Motor neuron (in vitro differentiated cells): ENCODE data around the gene TLE3. TPM values are rescaled to one million over a fixed set of nuclear protein-coding genes. Genes with fewer than 3 reads are reported as not detected.
A peak's percentile ranks its signal among the peaks of the same experiment; 100 is the strongest.
"Not testable (repeated sequence)": the region's sequence is repeated elsewhere in the genome, so short reads cannot be mapped to it uniquely, and the experiment has no call there.

ENCODE experiments used
- ATAC-seq, 8 experiments: fragments of 200-7000 bp; cut with Tn5 transposase; replicated peaks in 6 of 8; 2 replicates each; pipeline ENCODE4 v1.8.0; 2021; ENCODE audit warnings: mild to moderate bottlenecking in 8 of 8, moderate library complexity in 8 of 8
- H3K27ac ChIP-seq, 2 donors: fragments of 250-450 bp; sonication (Bioruptor Pico); 2 replicates each; pipeline ENCODE4 v1.9.0; 2021; ENCODE audit warnings: antibody characterized with exemption in 2 of 2, mild to moderate bottlenecking in 2 of 2, moderate library complexity in 1 of 2
- H3K4me1 ChIP-seq, 2 donors: fragments of 250-450 bp; sonication (Bioruptor Pico); replicated peaks in 1 of 2; 2 replicates each; pipeline ENCODE4 v1.6.1; 2021; ENCODE audit warnings: antibody characterized with exemption in 2 of 2, mild to moderate bottlenecking in 2 of 2, moderate library complexity in 1 of 2
- H3K4me3 ChIP-seq, 5 donors: fragments of 250-450 bp; sonication (Bioruptor Pico); 2 replicates each; pipeline ENCODE4 v1.9.0; 2021; ENCODE audit warnings: antibody characterized with exemption in 5 of 5, mild to moderate bottlenecking in 5 of 5, moderate library complexity in 4 of 5
- WGBS, 10 experiments: fragments of 450-650 bp; shearing (Covaris generic); methylation state at CpG; one replicate each; pipeline ENCODE4 v1.0.0; 2022; 5-methylcytosine and 5-hydroxymethylcytosine counted together
- in situ Hi-C, 9 experiments: fragments of 400-800 bp; cut with MboI; loops; one replicate each; pipeline ENCODE4 v1.15.0; 2021; ENCODE audit warnings: low sequenced_read_pairs in 9 of 9, low pct_unique_long_range_greater_than_20kb in 2 of 9; ENCODE audit not compliant: unreplicated experiment in 9 of 9
- total RNA-seq, 8 experiments: library from RNA; unstranded; fragments of 300-600 nt; gene quantifications; 2 replicates each; pipeline versions ENCODE4 v1.2.3 to v1.2.4, GENCODE V29; 2022

TLE3 gene
- total RNA-seq, 8 experiments from 2014 or later, result 28.2 to 103 (median 52.5) TPM

DNA sequence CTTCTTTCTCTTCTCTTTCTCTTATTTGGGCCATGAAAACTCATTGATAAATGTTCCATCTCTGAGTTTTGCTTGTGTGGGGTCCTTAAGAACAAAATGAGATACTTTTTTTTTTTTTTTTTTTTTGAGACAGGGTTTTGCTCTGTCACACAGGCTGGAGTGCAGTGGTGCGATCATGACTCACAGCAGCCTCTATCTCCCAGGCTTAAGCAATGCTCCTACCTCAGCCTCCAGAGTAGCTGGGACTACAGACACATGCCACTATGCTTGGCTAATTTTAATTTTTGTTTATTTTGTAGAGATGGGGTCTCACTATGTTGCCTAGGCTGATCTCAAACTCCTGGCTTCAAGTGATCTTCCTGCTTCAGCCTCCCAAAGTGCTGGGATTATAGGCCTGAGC lies 39.3 kb upstream of the TLE3 start:
- in situ Hi-C loops, ATAC-seq, H3K27ac ChIP-seq, H3K4me3 ChIP-seq: not testable (repeated sequence)
- 67 to 100% (median 88%) methylated on average over 1 of the region's 1 CpG; no CpG with 5 or more reads in 5 of the 10 experiments for WGBS, 10 experiments
- H3K4me1 ChIP-seq, result peaks cover 4 to 18% of the 10 kb centered on the region in 2 donors

DNA sequence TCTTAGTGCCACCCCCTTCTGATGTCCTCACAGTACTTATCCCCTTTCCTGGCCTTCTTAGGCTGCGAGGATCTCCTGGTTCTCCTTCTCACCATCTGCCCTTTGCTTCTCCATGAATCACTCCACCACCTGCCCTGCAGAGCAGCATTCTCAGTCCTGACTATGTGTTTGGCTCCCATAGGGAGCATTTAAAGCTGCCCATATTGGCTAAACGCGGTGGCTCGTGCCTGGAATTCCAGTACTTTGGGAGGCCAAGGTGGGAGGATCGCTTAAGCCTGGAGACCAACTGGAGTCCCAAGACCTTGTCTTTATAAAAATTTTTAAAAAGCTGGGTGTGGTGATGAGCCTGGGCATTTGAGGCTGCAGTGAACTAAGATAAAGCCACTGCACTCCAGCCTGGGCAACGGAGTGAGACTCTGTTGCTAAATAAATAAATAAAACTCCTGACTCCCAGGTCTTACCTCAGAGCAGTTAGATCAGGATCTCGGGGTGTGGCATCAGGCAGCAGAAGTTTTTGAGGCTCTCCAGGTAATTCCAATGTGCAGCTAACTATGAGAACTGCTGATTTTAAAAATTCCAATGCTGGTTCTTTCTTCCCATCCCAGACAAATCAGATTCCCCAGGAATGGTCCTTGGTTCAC lies 36.2 kb upstream of the TLE3 start:
- Histone ChIP-seq H3K4me3 (no peak overlapping the region), H3K27ac (no peak overlapping the region), H3K4me1 (peaks cover 6 to 7% of the 10 kb centered on the region in 2 donors)
- ATAC-seq, result no peak
- in situ Hi-C loops, result no loop called here
- WGBS, 10 experiments, result 40 to 100% (median 88%) methylated on average over 1 to 7 of the region's 7 CpGs; no CpG with 5 or more reads in 1 of the 10 experiments

DNA sequence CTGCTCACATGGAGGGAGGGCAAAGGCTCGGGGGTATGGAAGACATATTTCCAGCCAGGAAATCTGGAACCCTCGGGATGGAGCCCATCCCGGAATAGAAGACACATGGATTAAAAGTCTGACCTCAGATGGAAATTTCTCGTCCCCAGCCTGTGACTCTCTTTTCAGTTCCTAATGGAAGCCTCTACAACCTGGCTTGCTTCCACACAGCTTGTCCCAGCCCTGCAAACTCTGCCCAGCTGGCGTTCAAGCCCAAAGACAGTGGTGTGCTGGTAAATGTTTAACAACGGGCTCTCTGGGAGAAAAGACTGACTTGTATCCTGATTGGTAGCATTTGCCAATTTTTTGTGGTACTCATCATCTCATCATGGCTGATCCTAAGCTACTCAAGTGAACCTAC lies 35.6 kb upstream of the TLE3 start:
- peak in 1 of 8 experiments; percentile 17 for ATAC-seq
- in situ Hi-C loops, result no loop called here
- Histone ChIP-seq H3K4me3 (no peak overlapping the region), H3K4me1 (peaks cover 6 to 7% of the 10 kb centered on the region in 2 donors), H3K27ac (no peak overlapping the region)
- WGBS, 10 experiments, result 0 to 94% (median 79%) methylated on average over 1 to 6 of the region's 6 CpGs; no CpG with 5 or more reads in 4 of the 10 experiments

DNA sequence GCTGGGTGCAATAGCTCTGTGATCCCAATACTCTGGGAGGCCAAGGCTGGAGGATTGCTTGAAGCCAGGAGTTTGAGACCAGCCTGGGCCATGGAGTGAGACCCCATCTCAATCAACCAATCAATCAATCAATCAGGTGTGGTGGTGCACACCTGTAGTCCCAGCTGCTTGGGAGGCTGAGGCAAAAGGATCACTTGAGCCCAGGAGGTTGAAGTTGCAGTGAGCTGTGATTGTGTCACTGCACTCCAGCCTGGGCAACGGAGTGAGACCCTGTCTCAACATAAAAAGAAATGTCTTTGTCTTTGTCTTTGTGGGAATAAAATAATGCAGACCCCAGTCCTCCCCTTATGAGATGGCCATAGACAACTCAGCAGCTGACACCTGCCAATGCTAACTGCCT lies 34.9 kb upstream of the TLE3 start:
- peaks cover 6 to 7% of the 10 kb centered on the region in 2 donors for H3K4me1 ChIP-seq

DNA sequence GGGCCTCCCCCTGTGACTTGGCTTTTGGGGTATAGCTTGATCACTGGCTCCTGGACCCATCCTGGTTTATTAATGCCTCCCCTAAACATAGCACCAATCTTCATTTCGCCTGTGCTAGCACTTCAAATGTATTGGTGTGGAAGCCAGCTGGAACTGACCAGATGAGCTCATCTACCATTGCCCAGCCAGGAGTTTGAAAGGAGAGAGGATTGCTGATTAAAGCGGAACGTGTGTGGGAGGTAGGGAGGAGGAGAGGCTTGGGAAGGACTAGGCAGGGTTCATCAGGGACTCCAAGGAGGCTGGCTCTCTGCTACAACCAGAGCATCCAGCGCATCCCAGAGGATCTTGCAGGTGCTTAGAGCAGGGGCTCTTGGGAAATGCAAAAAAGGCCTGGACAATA lies 34.4 kb upstream of the TLE3 start:
- peak overlapping the region; percentile 10 to 20 for H3K27ac ChIP-seq
- peak in 5 of 8 experiments; percentile 90 to 96 (median 93) for ATAC-seq
- peaks cover 9 to 12% of the 10 kb centered on the region in 2 donors for H3K4me1 ChIP-seq
- no peak overlapping the region for H3K4me3 ChIP-seq
- 14 to 83% (median 49%) methylated on average over 1 to 4 of the region's 4 CpGs; no CpG with 5 or more reads in 7 of the 10 experiments for WGBS, 10 experiments
- in situ Hi-C loops, result no loop called here

More for the DNA sequence above, 34.9 kb upstream of the TLE3 start:
- in situ Hi-C loops, result no loop called here
- H3K4me3 ChIP-seq, result no peak overlapping the region
- no peak for ATAC-seq
- no peak overlapping the region for H3K27ac ChIP-seq
- WGBS, 10 experiments, result 86 to 100% (median 94%) methylated on average over 1 of the region's 1 CpG; no CpG with 5 or more reads in 6 of the 10 experiments

DNA sequence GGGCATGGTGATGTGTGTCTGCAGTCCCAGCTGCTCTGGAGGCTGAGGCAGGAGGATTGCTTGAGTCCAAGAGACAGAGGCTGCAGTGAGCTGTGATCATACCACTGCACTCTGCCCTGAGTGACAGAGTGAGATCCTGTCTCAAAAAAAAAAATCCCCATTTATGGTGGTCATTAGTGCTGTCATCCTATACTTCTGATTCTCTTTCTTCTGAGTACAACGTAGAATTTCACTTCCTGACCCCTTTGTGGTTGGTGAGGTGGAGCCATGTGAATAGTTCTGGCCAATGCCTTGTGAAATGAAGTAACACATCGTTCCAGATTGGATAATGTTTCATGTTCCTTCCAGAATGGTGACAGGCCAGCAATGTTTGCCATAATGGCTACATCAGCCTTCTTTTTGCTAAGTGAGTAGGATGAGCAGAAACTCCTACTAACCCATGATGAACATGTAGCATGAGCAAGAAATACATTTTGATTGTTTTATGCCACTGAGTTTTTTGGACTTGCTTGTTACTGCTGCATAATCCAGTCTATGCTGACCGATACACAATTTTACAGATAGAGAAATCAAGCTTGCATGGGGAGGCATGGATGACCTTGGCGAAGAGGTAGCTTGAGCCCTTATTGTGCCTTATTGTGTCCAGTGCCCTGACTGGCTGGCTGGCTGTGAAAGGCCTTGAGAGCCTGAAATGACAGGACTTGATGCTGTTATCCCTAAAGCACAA lies 30.9 kb upstream of the TLE3 start:
- H3K27ac ChIP-seq, result no peak overlapping the region
- no peak for ATAC-seq
- H3K4me3 ChIP-seq, result no peak overlapping the region
- 48 to 100% (median 93%) methylated on average over 2 to 3 of the region's 4 CpGs; no CpG with 5 or more reads in 1 of the 10 experiments for WGBS, 10 experiments
- in situ Hi-C loops, result no loop called here
- peaks cover 12 to 16% of the 10 kb centered on the region in 2 donors for H3K4me1 ChIP-seq

DNA sequence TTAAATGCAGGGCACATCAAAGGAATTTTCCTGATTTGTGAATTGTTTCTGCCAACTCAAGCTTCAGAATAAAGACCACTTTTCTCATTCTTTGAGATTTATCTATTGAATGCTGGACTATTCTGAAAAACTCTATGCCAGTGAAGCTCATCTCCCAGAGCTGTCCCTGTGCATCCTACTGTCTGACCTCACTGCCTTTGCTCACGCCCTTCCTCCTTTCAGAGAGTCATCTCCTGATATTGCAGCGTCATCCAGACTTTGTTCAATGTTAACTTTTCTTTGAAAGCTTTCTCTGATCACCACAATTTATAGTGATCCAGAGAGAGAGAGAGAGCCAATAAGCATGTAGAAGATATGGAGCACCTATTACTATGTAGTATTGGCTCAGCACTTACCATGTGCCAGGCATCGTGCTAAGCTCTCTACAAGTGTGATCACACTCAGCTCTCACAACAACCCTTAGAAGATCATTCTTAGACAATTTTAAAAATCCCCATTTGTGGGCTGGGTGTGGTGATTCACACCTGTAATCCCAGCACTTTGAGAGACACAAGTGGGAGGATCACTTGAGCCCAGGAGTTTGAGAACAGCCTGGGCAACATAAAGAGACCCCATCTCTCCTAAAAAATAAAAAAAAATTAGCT lies 30.2 kb upstream of the TLE3 start:
- peak in 3 of 8 experiments; percentile 35 to 77 (median 58) for ATAC-seq
- in situ Hi-C loops, result no loop called here
- peaks cover 12 to 16% of the 10 kb centered on the region in 2 donors for H3K4me1 ChIP-seq
- no peak overlapping the region for H3K4me3 ChIP-seq
- no peak overlapping the region for H3K27ac ChIP-seq
- WGBS, 10 experiments, result 70 to 100% (median 90%) methylated on average over 1 to 3 of the region's 3 CpGs; no CpG with 5 or more reads in 1 of the 10 experiments

DNA sequence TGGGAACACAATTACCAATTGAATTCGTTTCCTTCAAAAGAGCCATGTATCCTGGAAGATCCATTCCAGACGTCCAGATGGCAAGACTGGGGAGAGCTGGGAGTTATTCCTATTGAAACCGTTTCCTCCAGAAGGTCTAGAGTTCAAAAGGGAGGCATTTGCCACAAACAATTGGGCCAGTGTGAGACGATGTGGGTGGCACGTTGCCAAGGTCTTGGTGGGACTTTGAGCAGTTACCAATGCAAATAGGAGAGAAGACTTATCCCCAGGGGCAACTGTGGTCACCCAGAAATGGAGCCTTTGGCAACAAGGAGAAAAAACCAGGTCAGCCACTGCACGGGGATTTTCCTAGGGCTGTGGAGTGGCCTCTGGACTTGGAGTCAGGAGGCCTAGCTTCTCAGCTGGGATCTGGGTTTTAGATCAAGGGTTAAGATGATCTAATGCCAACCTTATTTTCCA lies 29.6 kb upstream of the TLE3 start:
- H3K27ac ChIP-seq, result no peak overlapping the region
- in situ Hi-C loops, result no loop called here
- no peak overlapping the region for H3K4me3 ChIP-seq
- ATAC-seq, result peak in 7 of 8 experiments; percentile 20 to 90 (median 44)
- WGBS, 10 experiments, result 4 to 63% (median 23%) methylated on average over 2 to 6 of the region's 6 CpGs; no CpG with 5 or more reads in 4 of the 10 experiments
- H3K4me1 ChIP-seq, result peaks cover 11 to 16% of the 10 kb centered on the region in 2 donors

DNA sequence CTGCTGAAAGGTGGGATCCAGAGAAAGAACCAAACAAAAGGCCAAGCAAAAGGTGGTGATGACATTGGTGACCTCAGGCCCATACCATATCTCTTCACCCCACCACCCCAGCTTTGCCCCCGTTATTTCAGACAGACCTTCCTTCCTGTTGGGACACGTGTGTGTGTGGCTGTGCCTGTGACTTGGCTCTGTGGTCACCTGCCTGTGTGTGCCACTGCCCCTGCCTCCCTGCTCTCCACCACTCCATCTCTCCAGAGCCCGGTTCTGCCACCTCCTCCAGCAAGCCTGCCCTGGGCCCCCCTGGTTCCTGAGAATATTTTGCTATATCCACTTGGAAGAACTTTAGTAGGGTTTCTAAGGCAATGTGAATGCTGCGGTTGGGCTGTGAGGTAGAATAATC lies 28.6 kb upstream of the TLE3 start:
- H3K27ac ChIP-seq, result no peak overlapping the region
- WGBS, 10 experiments, result 17 to 100% (median 86%) methylated on average over 1 to 2 of the region's 4 CpGs; no CpG with 5 or more reads in 5 of the 10 experiments
- no peak overlapping the region for H3K4me3 ChIP-seq
- peaks cover 9 to 12% of the 10 kb centered on the region in 2 donors for H3K4me1 ChIP-seq
- in situ Hi-C loops, result no loop called here
- no peak for ATAC-seq

DNA sequence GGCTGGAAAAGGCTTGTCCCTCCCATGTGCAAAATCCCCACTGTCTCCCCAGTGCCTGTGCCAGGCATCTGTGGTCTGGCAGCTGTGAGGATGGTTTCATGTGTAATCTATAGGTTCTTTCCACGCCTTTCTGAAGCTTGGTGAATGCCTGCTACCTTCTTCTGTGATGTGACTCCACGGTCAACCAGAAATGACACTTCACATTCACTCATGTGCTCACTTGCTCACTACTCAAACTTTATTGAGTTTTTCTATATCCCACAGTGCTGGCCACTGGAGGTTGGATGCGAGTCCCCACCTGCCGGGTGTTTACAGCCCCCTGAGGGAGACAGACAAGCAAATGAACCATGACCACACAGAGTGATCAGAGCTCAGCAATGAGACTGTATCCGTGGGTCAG lies 27.9 kb upstream of the TLE3 start:
- WGBS, 10 experiments, result 33 to 93% (median 78%) methylated on average over 2 to 5 of the region's 5 CpGs; no CpG with 5 or more reads in 4 of the 10 experiments
- ATAC-seq, result no peak
- Histone ChIP-seq H3K27ac (no peak overlapping the region), H3K4me1 (peaks cover 10 to 19% of the 10 kb centered on the region in 2 donors), H3K4me3 (no peak overlapping the region)
- in situ Hi-C loops, result no loop called here

DNA sequence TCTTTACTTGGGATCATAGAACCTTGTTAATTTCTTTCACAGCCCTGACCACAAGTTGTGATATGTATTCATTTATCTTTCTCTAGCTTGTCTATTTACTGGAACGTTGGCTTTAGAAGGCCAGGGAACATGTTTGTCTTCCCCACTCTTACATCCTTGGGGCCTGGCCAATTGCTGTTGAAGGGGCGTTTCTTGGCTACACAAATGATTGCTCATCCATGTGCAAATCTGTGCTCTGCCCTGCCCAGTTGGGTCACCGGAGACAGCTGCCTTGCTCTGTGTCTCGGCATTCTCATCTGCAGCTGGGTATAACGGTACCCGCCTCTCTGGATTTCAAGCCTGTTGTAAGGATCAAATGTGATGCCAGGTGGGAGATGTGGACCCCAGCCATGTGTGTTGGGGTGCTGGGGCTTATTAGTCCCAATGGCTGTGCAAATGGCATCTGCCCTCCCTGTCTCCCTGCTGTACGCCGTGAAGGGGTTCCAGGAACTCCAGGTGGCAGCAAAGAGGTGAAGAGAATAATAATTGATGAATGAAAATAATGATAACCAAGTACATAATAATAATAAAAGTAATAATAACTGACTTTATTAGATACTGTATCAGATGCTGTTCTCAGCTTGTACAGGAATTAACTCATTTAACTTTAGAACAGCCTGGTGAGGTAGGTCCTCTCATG lies 24.0 kb upstream of the TLE3 start:
- H3K27ac ChIP-seq, result no peak overlapping the region
- ATAC-seq, result peak in 7 of 8 experiments; percentile 41 to 98 (median 79)
- in situ Hi-C loops, result no loop called here
- 0 to 90% (median 35%) methylated on average over 1 to 8 of the region's 8 CpGs; no CpG with 5 or more reads in 2 of the 10 experiments for WGBS, 10 experiments
- peaks cover 14 to 20% of the 10 kb centered on the region in 2 donors for H3K4me1 ChIP-seq
- no peak overlapping the region for H3K4me3 ChIP-seq

DNA sequence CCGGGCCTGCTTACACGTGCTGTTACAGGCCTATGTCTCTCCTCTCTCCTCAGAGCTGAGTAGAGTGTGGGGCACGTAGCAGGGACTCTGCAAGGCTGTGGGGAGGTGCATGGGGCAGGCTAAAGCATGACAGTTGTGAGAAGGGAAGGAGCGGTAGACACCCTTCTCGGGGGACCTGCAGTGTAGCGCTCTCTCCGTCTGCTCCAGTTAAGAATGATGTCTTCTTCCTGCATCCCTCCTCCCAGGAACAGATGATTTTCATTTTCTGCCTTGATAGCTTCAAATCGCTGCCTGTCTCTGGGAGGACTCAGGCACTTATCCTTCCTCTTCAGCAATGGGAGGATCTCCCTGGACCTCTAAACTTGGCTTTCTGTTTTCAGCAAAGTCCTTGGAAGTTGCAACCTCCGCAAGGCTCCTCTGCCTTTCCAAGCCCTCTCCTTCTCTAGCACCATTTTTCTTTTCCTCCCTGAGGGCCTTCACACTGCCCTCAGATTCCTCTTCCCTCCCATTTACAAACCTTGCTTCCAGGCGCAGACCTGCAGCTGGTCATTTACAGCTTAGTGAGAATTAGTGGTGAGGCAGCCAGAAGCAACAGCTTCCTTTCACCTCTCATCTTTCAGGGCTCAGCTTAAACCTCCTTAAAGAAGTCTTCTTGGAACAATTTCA lies 23.4 kb upstream of the TLE3 start:
- in situ Hi-C loops, result no loop called here

More for the DNA sequence above, 23.4 kb upstream of the TLE3 start:
- Histone ChIP-seq H3K4me3 (no peak overlapping the region), H3K4me1 (peaks cover 14 to 20% of the 10 kb centered on the region in 2 donors), H3K27ac (no peak overlapping the region)
- ATAC-seq, result peak; percentile 3 to 79 (median 68)
- WGBS, 10 experiments, result 39 to 100% (median 76%) methylated on average over 1 to 9 of the region's 10 CpGs; no CpG with 5 or more reads in 2 of the 10 experiments
